Renal cortical epithelial cell (primary cell): ENCODE results near the gene IDH3G. TPM values are rescaled to one million over a fixed set of nuclear protein-coding genes. Genes with fewer than 3 reads are reported as not detected.

Source experiments
- total RNA-seq: library from RNA; depleted of rRNA; stranded (reverse); fragments of >200 nt; gene quantifications from 2 replicates; pipeline ENCODE4 v1.2.3, GENCODE V29; 2014

The IDH3G gene
- total RNA-seq, 1 donor from 2014 or later, result 80.9 TPM

Other genes with a start within 250 kb of the IDH3G start
- 13.9 and 42.2 TPM in 2 replicates for gene CCNQ, start 195.2 kb downstream of the IDH3G start, total RNA-seq
- gene DUSP9, start 147.2 kb downstream of the IDH3G start, total RNA-seq, result 1.1 TPM in 1 of 2 replicates, not detected in the other
- gene PNCK, start 120.6 kb downstream of the IDH3G start, total RNA-seq, result 0.75 TPM in 1 of 2 replicates, not detected in the other
- gene SLC6A8, start 106.4 kb downstream of the IDH3G start, total RNA-seq, result 9.2 and 80.4 TPM in 2 replicates
- gene BCAP31, start 70.0 kb downstream of the IDH3G start, total RNA-seq, result 233 and 273 TPM in 2 replicates
- 10.6 and 22.3 TPM in 2 replicates for gene ABCD1, start 69.5 kb downstream of the IDH3G start, total RNA-seq
- gene PLXNB3, start 30.1 kb downstream of the IDH3G start, total RNA-seq, result 2.6 and 10.3 TPM in 2 replicates
- 0.17 and 0.25 TPM in 2 replicates for gene SRPK3, start 13.3 kb downstream of the IDH3G start, total RNA-seq
- gene SSR4, start 293 bp upstream of the IDH3G start, total RNA-seq, result 59.6 and 140 TPM in 2 replicates
- gene PDZD4, start 36.2 kb upstream of the IDH3G start, total RNA-seq, result under 0.01 and 0.30 TPM in 2 replicates
- 88.0 and 623 TPM in 2 replicates for gene L1CAM, start 91.8 kb upstream of the IDH3G start, total RNA-seq
- gene AVPR2, start 110.3 kb upstream of the IDH3G start, total RNA-seq, result 0.70 and 1.0 TPM in 2 replicates
- 11.8 and 19.3 TPM in 2 replicates for gene ARHGAP4, start 131.9 kb upstream of the IDH3G start, total RNA-seq
- gene NAA10, start 140.7 kb upstream of the IDH3G start, total RNA-seq, result 51.8 and 52.8 TPM in 2 replicates
- 1.9 and 3.6 TPM in 2 replicates for gene RENBP, start 150.3 kb upstream of the IDH3G start, total RNA-seq
- 11.6 and 34.7 TPM in 2 replicates for gene HCFC1, start 177.4 kb upstream of the IDH3G start, total RNA-seq
- gene TMEM187, start 178.4 kb upstream of the IDH3G start, total RNA-seq, result 5.4 and 8.3 TPM in 2 replicates
- 78.7 and 79.4 TPM in 2 replicates for gene IRAK1, start 225.5 kb upstream of the IDH3G start, total RNA-seq